Measurements from ENCODE around the gene SLC23A2.
"Not testable (repeated sequence)": the region's sequence is repeated elsewhere in the genome, so short reads cannot be mapped to it uniquely, and the experiment has no call there.

The SLC23A2 gene

GRCh38 chr20:5001174-5002076 is at the start of gene SLC23A2:
TSS of gene SLC23A2 (minus strand) at chr20:5001510. CDS start at chr20:4932562, 68,948 bp downstream.
- DNase-seq (ENCODE audit: low read depth in 1 of 2, low spot score in 1 of 2) = peak; percentile 19 to 58

GRCh38 chr20:5046656-5047339 is 45.5 kb upstream of the SLC23A2 start:
- no peak for DNase-seq (ENCODE audit: low read depth in 1 of 2, low spot score in 1 of 2)

GRCh38 chr20:5045906-5046305 is 44.6 kb upstream of the SLC23A2 start:
- no peak for DNase-seq (ENCODE audit: low read depth in 1 of 2, low spot score in 1 of 2)

- no peak for DNase-seq (ENCODE audit: low read depth in 1 of 2, low spot score in 1 of 2)
Measured at GRCh38 chr20:5044075-5044620, 42.8 kb upstream of the SLC23A2 start.

GRCh38 chr20:5041433-5041832 is 40.1 kb upstream of the SLC23A2 start:
- no peak for DNase-seq (ENCODE audit: low read depth in 1 of 2, low spot score in 1 of 2)

GRCh38 chr20:5040345-5040744 is 39.0 kb upstream of the SLC23A2 start:
- no peak for DNase-seq (ENCODE audit: low read depth in 1 of 2, low spot score in 1 of 2)

- DNase-seq (ENCODE audit: low read depth in 1 of 2, low spot score in 1 of 2) = no peak
Measured at GRCh38 chr20:5039889-5040288, 38.6 kb upstream of the SLC23A2 start.

- no peak for DNase-seq (ENCODE audit: low read depth in 1 of 2, low spot score in 1 of 2)
Measured at GRCh38 chr20:5039255-5039657, 37.9 kb upstream of the SLC23A2 start.

- DNase-seq (ENCODE audit: low read depth in 1 of 2, low spot score in 1 of 2) = no peak
Measured at GRCh38 chr20:5036828-5037227, 35.5 kb upstream of the SLC23A2 start.

- not testable (repeated sequence) for DNase-seq (ENCODE audit: low read depth in 1 of 2, low spot score in 1 of 2)
Measured at GRCh38 chr20:5035518-5035917, 34.2 kb upstream of the SLC23A2 start.

GRCh38 chr20:5033566-5033965 is 32.3 kb upstream of the SLC23A2 start:
- DNase-seq (ENCODE audit: low read depth in 1 of 2, low spot score in 1 of 2) = no peak

GRCh38 chr20:5031701-5032100 is 30.4 kb upstream of the SLC23A2 start:
- not testable (repeated sequence) for DNase-seq (ENCODE audit: low read depth in 1 of 2, low spot score in 1 of 2)

- DNase-seq (ENCODE audit: low read depth in 1 of 2, low spot score in 1 of 2) = no peak
Measured at GRCh38 chr20:5031206-5031557, 29.9 kb upstream of the SLC23A2 start.

GRCh38 chr20:5030348-5031205 is 29.3 kb upstream of the SLC23A2 start:
- DNase-seq (ENCODE audit: low read depth in 1 of 2, low spot score in 1 of 2) = no peak

GRCh38 chr20:5028258-5029059 is 27.1 kb upstream of the SLC23A2 start:
- not testable (repeated sequence) for DNase-seq (ENCODE audit: low read depth in 1 of 2, low spot score in 1 of 2)

- no peak for DNase-seq (ENCODE audit: low read depth in 1 of 2, low spot score in 1 of 2)
Measured at GRCh38 chr20:5024982-5025381, 23.7 kb upstream of the SLC23A2 start.

GRCh38 chr20:5024103-5024502 is 22.8 kb upstream of the SLC23A2 start:
- DNase-seq (ENCODE audit: low read depth in 1 of 2, low spot score in 1 of 2) = no peak

GRCh38 chr20:5023171-5023570 is 21.9 kb upstream of the SLC23A2 start:
- not testable (repeated sequence) for DNase-seq (ENCODE audit: low read depth in 1 of 2, low spot score in 1 of 2)

GRCh38 chr20:5020760-5021159 is 19.4 kb upstream of the SLC23A2 start:
- no peak for DNase-seq (ENCODE audit: low read depth in 1 of 2, low spot score in 1 of 2)
